ENCODE results near the gene CDIP1.
A peak's percentile ranks its signal among the peaks of the same experiment; 100 is the strongest.

Gene CDIP1

DNA sequence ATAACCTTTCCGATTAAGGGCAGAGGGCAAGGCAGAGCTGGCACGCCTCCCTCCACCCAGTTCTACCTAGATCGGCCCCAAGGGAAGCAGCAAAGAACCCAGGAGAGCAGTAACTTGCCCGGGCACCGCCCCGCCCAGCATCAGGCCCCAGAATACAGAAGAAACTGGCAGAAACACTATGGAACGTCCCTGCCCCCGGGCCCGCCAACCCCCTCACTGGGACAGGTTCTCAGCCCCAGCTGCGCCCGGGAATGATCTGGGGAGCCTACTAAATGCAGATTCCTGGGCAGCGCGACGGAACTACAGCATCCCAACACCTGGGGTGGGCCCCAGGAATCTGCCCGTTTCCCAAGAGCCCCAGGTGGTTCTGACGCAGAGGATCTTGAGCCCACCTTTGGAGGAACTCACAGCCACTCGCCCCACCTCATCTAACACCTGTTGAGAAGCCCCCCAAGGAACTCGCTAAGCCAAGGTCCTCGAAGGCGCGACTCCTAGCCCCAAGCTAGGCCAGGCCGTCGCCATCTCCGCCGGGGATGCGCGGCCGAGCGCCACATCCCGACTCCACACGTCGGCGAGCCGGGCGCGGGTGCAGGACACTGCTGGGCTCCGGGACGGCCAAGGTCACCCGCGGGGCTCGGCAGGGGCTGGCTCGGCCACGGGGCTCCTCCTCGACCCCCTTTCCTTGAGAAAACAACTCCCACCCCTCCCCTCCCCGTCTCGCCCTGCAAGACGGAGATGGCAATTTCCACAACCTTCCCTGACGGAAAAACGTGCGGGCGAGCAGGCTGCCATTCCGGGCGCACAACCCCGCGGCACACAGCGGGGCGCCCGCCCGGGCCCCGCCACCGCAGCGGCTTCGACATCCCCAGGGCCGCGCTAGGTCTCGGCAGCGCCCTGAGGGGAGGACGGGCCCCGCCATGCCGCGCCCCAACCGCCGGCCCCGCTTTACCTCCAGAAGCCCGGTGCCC is 913 bp downstream of the CDIP1 start (continued):
- TF ChIP-seq ZNF362 (tag by site-specific recombination; IDR thresholded peaks at IDR 0.05): no peak
- no peak for TF ChIP-seq ZNF132 (tag by site-specific recombination; IDR thresholded peaks at IDR 0.05; ENCODE audit: borderline replicate concordance)
- TF ChIP-seq ZSCAN30 (tag by site-specific recombination; IDR thresholded peaks at IDR 0.05): 0 out of 2 replicates have a peak, but pooled peaks have one; percentile 9
- no peak for TF ChIP-seq BCL11A (tag by site-specific recombination; IDR thresholded peaks at IDR 0.05; ENCODE audit: low read depth)
- no peak for TF ChIP-seq KLF9 (tag by site-specific recombination; IDR thresholded peaks at IDR 0.05; ENCODE audit: low read depth)
- TF ChIP-seq ZIC2 (tag by site-specific recombination; IDR thresholded peaks at IDR 0.05): peak; percentile 32
- TF ChIP-seq, protein P1, sequence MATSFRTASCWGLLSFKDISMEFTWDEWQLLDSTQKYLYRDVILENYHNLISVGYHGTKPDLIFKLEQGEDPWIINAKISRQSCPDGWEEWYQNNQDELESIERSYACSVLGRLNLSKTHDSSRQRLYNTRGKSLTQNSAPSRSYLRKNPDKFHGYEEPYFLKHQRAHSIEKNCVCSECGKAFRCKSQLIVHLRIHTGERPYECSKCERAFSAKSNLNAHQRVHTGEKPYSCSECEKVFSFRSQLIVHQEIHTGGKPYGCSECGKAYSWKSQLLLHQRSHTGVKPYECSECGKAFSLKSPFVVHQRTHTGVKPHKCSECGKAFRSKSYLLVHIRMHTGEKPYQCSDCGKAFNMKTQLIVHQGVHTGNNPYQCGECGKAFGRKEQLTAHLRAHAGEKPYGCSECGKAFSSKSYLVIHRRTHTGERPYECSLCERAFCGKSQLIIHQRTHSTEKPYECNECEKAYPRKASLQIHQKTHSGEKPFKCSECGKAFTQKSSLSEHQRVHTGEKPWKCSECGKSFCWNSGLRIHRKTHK (tag by site-specific recombination; IDR thresholded peaks at IDR 0.05): no peak
- TF ChIP-seq ZXDB (tag by site-specific recombination; IDR thresholded peaks at IDR 0.05): peak; percentile 13; the same call in 1 of the 2 replicates
- TF ChIP-seq ZNF561 (tag by site-specific recombination; IDR thresholded peaks at IDR 0.05; ENCODE audit: borderline replicate concordance): no peak
- peak; percentile 100 for TF ChIP-seq ZBTB20 (tag by site-specific recombination; IDR thresholded peaks at IDR 0.05)
- no peak for TF ChIP-seq GLIS2 (tag by site-specific recombination; IDR thresholded peaks at IDR 0.05)
- no peak for TF ChIP-seq SP7 (tag by site-specific recombination; IDR thresholded peaks at IDR 0.05)
- TF ChIP-seq MZF1 (tag by site-specific recombination; IDR thresholded peaks at IDR 0.05; ENCODE audit: borderline replicate concordance): no peak
- TF ChIP-seq SCRT2 (tag by site-specific recombination; IDR thresholded peaks at IDR 0.05): 0 out of 2 replicates have a peak, but pooled peaks have one; percentile 21

- no peaks in the 10 kb centered on the region for H3K4me1 ChIP-seq (ENCODE audit: control insufficient read depth, insufficient read depth, low read length)
- CTCF ChIA-PET: interaction anchor here (0.6 to 2.8 kb wide), 5 partner anchors 10 to 49 kb away, joined by 3 to 6 read pairs (median 3); no protein-coding TSS in a partner anchor
- H3K4me3 ChIP-seq (ENCODE audit: low read depth, low read length): no peak overlapping the region
- no peak overlapping the region for H3K27ac ChIP-seq (ENCODE audit: extremely low read depth, low read depth, low read length)
- TF ChIP-seq ZNF121 (tag by site-specific recombination; IDR thresholded peaks at IDR 0.05) (0 out of 2 replicates have a peak, but pooled peaks have one; percentile 24), ZNF362 (tag by site-specific recombination; IDR thresholded peaks at IDR 0.05) (0 out of 2 replicates have a peak, but pooled peaks have one; percentile 48), ZNF501 (tag by site-specific recombination; IDR thresholded peaks at IDR 0.05) (no peak)
- H3K9me3 ChIP-seq (ENCODE audit: control insufficient read depth, insufficient read depth, low read depth, low read length): no peaks in the 10 kb centered on the region
- peaks cover 0 to 37% of the 10 kb centered on the region in 2 experiments; a peak in 1 of 3 replicates for H3K36me3 ChIP-seq (ENCODE audit: control insufficient read depth in 2 of 2, insufficient read depth in 1 of 2, low read length in 2 of 2)
- POLR2A ChIA-PET: interaction anchor here (0.5 kb wide), 1 partner anchor 14 kb away, joined by 3 read pairs; no protein-coding TSS in a partner anchor
Observed at GRCh38 chr16:4536391-4537106, 2.0 kb downstream of the CDIP1 start.

- no peaks in the 10 kb centered on the region for H3K4me1 ChIP-seq (ENCODE audit: control insufficient read depth, insufficient read depth, low read length)
- ChIA-PET CTCF (interaction anchor here (0.8 to 2.8 kb wide), 3 partner anchors 11 to 30 kb away, joined by 3 to 6 read pairs (median 3); no protein-coding TSS in a partner anchor), POLR2A (no interaction called here)
- no peaks in the 10 kb centered on the region for H3K9me3 ChIP-seq (ENCODE audit: control insufficient read depth, insufficient read depth, low read depth, low read length)
- no peak overlapping the region for H3K4me3 ChIP-seq (ENCODE audit: low read depth, low read length)
- H3K27ac ChIP-seq (ENCODE audit: extremely low read depth, low read depth, low read length): no peak overlapping the region
- peaks cover 0 to 40% of the 10 kb centered on the region in 2 experiments; a peak in 1 of 3 replicates for H3K36me3 ChIP-seq (ENCODE audit: control insufficient read depth in 2 of 2, insufficient read depth in 1 of 2, low read length in 2 of 2)
- TF ChIP-seq MZF1 (tag by site-specific recombination; IDR thresholded peaks at IDR 0.05; ENCODE audit: borderline replicate concordance) (no peak), ZNF76 (tag by site-specific recombination; IDR thresholded peaks at IDR 0.05; ENCODE audit: borderline replicate concordance, low read depth) (no peak), ZNF335 (tag by site-specific recombination; conservative IDR thresholded peaks at IDR 0.05) (no peak), MEIS1 (CRISPR knock-in tag; IDR thresholded peaks at IDR 0.05; ENCODE audit: borderline replicate concordance) (no peak), GLI4 (tag by site-specific recombination; IDR thresholded peaks at IDR 0.05) (no peak), ZNF221 (tag by site-specific recombination; IDR thresholded peaks at IDR 0.05; ENCODE audit: borderline replicate concordance) (no peak), ZNF211 (tag by site-specific recombination; IDR thresholded peaks at IDR 0.05; ENCODE audit: low read depth) (no peak), ZNF510 (tag by site-specific recombination; IDR thresholded peaks at IDR 0.05; ENCODE audit: insufficient replicate concordance) (no peak), PRDM1 (tag by site-specific recombination; IDR thresholded peaks at IDR 0.05) (no peak)
- TF ChIP-seq, protein P2, sequence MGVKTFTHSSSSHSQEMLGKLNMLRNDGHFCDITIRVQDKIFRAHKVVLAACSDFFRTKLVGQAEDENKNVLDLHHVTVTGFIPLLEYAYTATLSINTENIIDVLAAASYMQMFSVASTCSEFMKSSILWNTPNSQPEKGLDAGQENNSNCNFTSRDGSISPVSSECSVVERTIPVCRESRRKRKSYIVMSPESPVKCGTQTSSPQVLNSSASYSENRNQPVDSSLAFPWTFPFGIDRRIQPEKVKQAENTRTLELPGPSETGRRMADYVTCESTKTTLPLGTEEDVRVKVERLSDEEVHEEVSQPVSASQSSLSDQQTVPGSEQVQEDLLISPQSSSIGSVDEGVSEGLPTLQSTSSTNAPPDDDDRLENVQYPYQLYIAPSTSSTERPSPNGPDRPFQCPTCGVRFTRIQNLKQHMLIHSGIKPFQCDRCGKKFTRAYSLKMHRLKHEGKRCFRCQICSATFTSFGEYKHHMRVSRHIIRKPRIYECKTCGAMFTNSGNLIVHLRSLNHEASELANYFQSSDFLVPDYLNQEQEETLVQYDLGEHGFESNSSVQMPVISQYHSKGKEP (tag by site-specific recombination; IDR thresholded peaks at IDR 0.05): no peak
Observed at GRCh38 chr16:4535627-4536108, 2.9 kb downstream of the CDIP1 start.
